A549 (cell line): ENCODE measurements around the gene RGMA.

Source experiments
- BHLHE40 ChIP-seq: IDR thresholded peaks from 2 replicates; pipeline ENCODE4 v1.6.1; 2012; ENCODE audit warnings: low read depth, low read length, inconsistent platforms
- CHD4 ChIP-seq: fragments of 200-600 bp; sonication (generic); IDR thresholded peaks from 2 replicates; pipeline ENCODE4 v1.6.1; 2016; ENCODE audit warnings: antibody characterized with exemption, mild to moderate bottlenecking, borderline replicate concordance
- HOXB13 ChIP-seq: fragments of 250-450 bp; sonication (Bioruptor Pico); IDR thresholded peaks from 2 replicates; pipeline ENCODE4 v1.5.0; 2020; ENCODE audit warnings: low read depth, mild to moderate bottlenecking, moderate library complexity
- KDM1A ChIP-seq: fragments of 200-600 bp; sonication (generic); IDR thresholded peaks from 2 replicates; pipeline ENCODE4 v1.6.1; 2016; ENCODE audit warnings: low read depth, mild to moderate bottlenecking
- MYC ChIP-seq: IDR thresholded peaks from 2 replicates; pipeline ENCODE4 v1.6.1; 2012; ENCODE audit warnings: mild to moderate bottlenecking, inconsistent platforms, low read length, improper control_type of control experiment, borderline replicate concordance
- NFE2L2 ChIP-seq: fragments of 150-350 bp; conservative IDR thresholded peaks from 2 replicates; pipeline ENCODE4 v1.6.1; 2014; ENCODE audit warnings: low read length
- NPAS2 ChIP-seq: fragments of 250-450 bp; sonication (Bioruptor Pico); IDR thresholded peaks from 2 replicates; pipeline ENCODE4 v1.8.0; 2022; ENCODE audit warnings: mild to moderate bottlenecking, moderate library complexity, borderline replicate concordance
- NR3C1 ChIP-seq: fragments of >200 bp; sonication (Bioruptor Twin); formaldehyde crosslinking; IDR thresholded peaks from 3 replicates; pipeline ENCODE4 v1.6.1; 2017
- POLR2A ChIP-seq: IDR thresholded peaks from 2 replicates; pipeline ENCODE4 v1.6.1; 2012; ENCODE audit warnings: mild to moderate bottlenecking, low read length
- REST ChIP-seq: fragments of 200-600 bp; sonication (generic); IDR thresholded peaks from 2 replicates; pipeline ENCODE4 v1.6.1; 2016; ENCODE audit warnings: antibody characterized with exemption, mild to moderate bottlenecking, moderate library complexity
- SMC3 ChIP-seq: fragments of >200 bp; sonication (Bioruptor Twin); formaldehyde crosslinking; IDR thresholded peaks from 3 replicates; pipeline ENCODE4 v1.6.1; 2018; ENCODE audit warnings: inconsistent platforms
- TF ChIP-seq, protein P1 (sequence below): fragments of >200 bp; sonication (Bioruptor Twin); formaldehyde crosslinking; IDR thresholded peaks from 3 replicates; pipeline ENCODE4 v1.5.1; 2016
- TF ChIP-seq, protein P2 (sequence below): IDR thresholded peaks from 2 replicates; pipeline ENCODE4 v1.6.1; 2012
- TF ChIP-seq, protein P3 (sequence below): fragments of 450-650 bp; IDR thresholded peaks from 2 replicates; pipeline ENCODE4 v1.6.1; 2014; ENCODE audit warnings: antibody characterized with exemption

- TF ChIP-seq HOXB13 (no peak), POLR2A (no peak), NR3C1 (no peak), REST (no peak), NPAS2 (CRISPR knock-in tag) (no peak), NFE2L2 (no peak), BHLHE40 (no peak), SMC3 (no peak), MYC (no peak), KDM1A (no peak), CHD4 (no peak)
- TF ChIP-seq, protein P1, sequence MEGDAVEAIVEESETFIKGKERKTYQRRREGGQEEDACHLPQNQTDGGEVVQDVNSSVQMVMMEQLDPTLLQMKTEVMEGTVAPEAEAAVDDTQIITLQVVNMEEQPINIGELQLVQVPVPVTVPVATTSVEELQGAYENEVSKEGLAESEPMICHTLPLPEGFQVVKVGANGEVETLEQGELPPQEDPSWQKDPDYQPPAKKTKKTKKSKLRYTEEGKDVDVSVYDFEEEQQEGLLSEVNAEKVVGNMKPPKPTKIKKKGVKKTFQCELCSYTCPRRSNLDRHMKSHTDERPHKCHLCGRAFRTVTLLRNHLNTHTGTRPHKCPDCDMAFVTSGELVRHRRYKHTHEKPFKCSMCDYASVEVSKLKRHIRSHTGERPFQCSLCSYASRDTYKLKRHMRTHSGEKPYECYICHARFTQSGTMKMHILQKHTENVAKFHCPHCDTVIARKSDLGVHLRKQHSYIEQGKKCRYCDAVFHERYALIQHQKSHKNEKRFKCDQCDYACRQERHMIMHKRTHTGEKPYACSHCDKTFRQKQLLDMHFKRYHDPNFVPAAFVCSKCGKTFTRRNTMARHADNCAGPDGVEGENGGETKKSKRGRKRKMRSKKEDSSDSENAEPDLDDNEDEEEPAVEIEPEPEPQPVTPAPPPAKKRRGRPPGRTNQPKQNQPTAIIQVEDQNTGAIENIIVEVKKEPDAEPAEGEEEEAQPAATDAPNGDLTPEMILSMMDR = no peak
- TF ChIP-seq, protein P2, sequence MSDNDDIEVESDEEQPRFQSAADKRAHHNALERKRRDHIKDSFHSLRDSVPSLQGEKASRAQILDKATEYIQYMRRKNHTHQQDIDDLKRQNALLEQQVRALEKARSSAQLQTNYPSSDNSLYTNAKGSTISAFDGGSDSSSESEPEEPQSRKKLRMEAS = no peak
- TF ChIP-seq, protein P3, sequence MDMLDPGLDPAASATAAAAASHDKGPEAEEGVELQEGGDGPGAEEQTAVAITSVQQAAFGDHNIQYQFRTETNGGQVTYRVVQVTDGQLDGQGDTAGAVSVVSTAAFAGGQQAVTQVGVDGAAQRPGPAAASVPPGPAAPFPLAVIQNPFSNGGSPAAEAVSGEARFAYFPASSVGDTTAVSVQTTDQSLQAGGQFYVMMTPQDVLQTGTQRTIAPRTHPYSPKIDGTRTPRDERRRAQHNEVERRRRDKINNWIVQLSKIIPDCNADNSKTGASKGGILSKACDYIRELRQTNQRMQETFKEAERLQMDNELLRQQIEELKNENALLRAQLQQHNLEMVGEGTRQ = no peak
Observed at GRCh38 chr15:93057618-93058017, 31.4 kb downstream of the RGMA start.
